Measurements from ENCODE around the gene PPP3CA. TPM values are rescaled to one million over a fixed set of nuclear protein-coding genes. Genes with fewer than 3 reads are reported as not detected.

PPP3CA gene
- total RNA-seq, 1 experiment from 2014 or later = 133 TPM

- H3K9me2 ChIP-seq (ENCODE audit: insufficient read depth) = no peaks in the 10 kb centered on the region
- RAD21 ChIA-PET (ENCODE audit: low non-redundant PET in 1 of 2, low total read pairs in 2 of 2, uncharacterized antibody in 2 of 2, unreplicated experiment in 2 of 2) = no interaction called here
- H3K79me2 ChIP-seq (ENCODE audit: insufficient read depth, low read length) = peaks cover 78% of the 10 kb centered on the region
- no peak overlapping the region for H3K4me2 ChIP-seq (ENCODE audit: low read length)
- H3K9ac ChIP-seq (ENCODE audit: low read length) = no peak overlapping the region
- POLR2A ChIA-PET = no interaction called here
- no peaks in the 10 kb centered on the region for H3K9me3 ChIP-seq (ENCODE audit: control insufficient read depth in 1 of 2, insufficient read depth in 1 of 2, low read depth in 1 of 2, low read length in 2 of 2)
- CTCF ChIA-PET = no interaction called here
- DNase-seq (ENCODE audit: low read depth, low spot score) (no peak), ATAC-seq (no peak)
- TF ChIP-seq CTCF (IDR thresholded peaks at IDR 0.05 in 2 of 3, conservative IDR thresholded peaks at IDR 0.05 in 1 of 3; ENCODE audit: borderline replicate concordance in 1 of 3, insufficient read depth in 1 of 3, low read depth in 2 of 3, low read length in 2 of 3) (no peak), ATF3 (IDR thresholded peaks at IDR 0.05) (no peak), RAD21 (IDR thresholded peaks at IDR 0.05; ENCODE audit: low read depth) (no peak), CEBPB (IDR thresholded peaks at IDR 0.05; ENCODE audit: low read depth) (no peak), ZFX (IDR thresholded peaks at IDR 0.05) (no peak), EGR1 (IDR thresholded peaks at IDR 0.05; ENCODE audit: low read depth) (no peak), YY1 (IDR thresholded peaks at IDR 0.05; ENCODE audit: extremely low read depth, insufficient replicate concordance, low read depth, low read length) (no peak), SP1 (IDR thresholded peaks at IDR 0.05; ENCODE audit: low read depth) (no peak), JUND (IDR thresholded peaks at IDR 0.05) (no peak), MAX (IDR thresholded peaks at IDR 0.05) (no peak), TCF7L2 (IDR thresholded peaks at IDR 0.05; ENCODE audit: borderline replicate concordance, extremely low read depth, insufficient read depth, insufficient read length) (no peak), ZBTB33 (IDR thresholded peaks at IDR 0.05; ENCODE audit: extremely low read depth, insufficient replicate concordance, low read length) (no peak)
- peaks cover 9 to 15% of the 10 kb centered on the region in 2 experiments; a peak in 3 of 4 replicates for H3K4me1 ChIP-seq (ENCODE audit: control insufficient read depth in 1 of 2, insufficient read depth in 2 of 2, low read length in 2 of 2)
- no peaks in the 10 kb centered on the region for H3K27me3 ChIP-seq (ENCODE audit: insufficient read depth, low read length)
- H2AFZ ChIP-seq (ENCODE audit: low read depth, low read length, poor library complexity, severe bottlenecking) = no peak overlapping the region
- H3K27ac ChIP-seq (ENCODE audit: low read depth, low read length) = no peak overlapping the region
- intact Hi-C loops (cut with micrococcal nuclease) = no loop called here
- H3K36me3 ChIP-seq (ENCODE audit: control insufficient read depth in 1 of 2, insufficient read depth in 2 of 2, low read length in 2 of 2) = no peaks in the 10 kb centered on the region
- H4K20me1 ChIP-seq (ENCODE audit: insufficient read depth) = no peaks in the 10 kb centered on the region
- BruUV-seq (replicated peaks) = no TSS peak
- H3K4me3 ChIP-seq (replicated peaks in 1 of 2; ENCODE audit: low read depth in 1 of 2, low read length in 2 of 2) = no peak overlapping the region
Observed at GRCh38 chr4:101289306-101289705, 58.0 kb downstream of the PPP3CA start.

All from HCT116 (cell line).